ENCODE data around the gene CHRNB4.

DNA sequence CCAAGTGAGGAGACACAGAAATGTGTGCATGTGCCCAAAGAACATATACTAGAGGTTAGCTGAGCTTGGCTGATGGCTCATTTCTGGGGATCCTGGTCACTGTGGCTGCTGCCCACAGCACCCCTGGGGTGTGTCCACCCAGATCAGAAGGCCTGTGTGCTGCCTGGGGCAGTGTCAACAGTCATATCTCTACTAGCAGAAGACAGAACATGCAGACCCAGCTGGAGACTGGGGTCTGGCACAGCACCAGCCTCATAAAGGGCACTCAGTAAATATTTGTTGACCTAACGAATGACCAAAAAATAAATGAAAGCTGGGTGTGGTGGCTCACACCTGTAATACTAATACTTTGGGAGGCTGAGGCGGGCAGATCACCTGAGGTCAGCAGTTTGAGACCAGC, 36.6 kb downstream of the CHRNB4 start:
- TF ChIP-seq, protein P1, sequence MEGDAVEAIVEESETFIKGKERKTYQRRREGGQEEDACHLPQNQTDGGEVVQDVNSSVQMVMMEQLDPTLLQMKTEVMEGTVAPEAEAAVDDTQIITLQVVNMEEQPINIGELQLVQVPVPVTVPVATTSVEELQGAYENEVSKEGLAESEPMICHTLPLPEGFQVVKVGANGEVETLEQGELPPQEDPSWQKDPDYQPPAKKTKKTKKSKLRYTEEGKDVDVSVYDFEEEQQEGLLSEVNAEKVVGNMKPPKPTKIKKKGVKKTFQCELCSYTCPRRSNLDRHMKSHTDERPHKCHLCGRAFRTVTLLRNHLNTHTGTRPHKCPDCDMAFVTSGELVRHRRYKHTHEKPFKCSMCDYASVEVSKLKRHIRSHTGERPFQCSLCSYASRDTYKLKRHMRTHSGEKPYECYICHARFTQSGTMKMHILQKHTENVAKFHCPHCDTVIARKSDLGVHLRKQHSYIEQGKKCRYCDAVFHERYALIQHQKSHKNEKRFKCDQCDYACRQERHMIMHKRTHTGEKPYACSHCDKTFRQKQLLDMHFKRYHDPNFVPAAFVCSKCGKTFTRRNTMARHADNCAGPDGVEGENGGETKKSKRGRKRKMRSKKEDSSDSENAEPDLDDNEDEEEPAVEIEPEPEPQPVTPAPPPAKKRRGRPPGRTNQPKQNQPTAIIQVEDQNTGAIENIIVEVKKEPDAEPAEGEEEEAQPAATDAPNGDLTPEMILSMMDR (IDR thresholded peaks at IDR 0.05): no peak
- TF ChIP-seq POLR2A (IDR thresholded peaks at IDR 0.05): no peak

Data from right lobe of liver (tissue), 4 donors.